RWPE2 (cell line): Measurements from ENCODE around the gene CLEC2D.
"Not testable (repeated sequence)": the region's sequence is repeated elsewhere in the genome, so short reads cannot be mapped to it uniquely, and the experiment has no call there.

Source experiments
- ATAC-seq: fragments of 200-7000 bp; cut with Tn5 transposase; 3 replicates; pipeline ENCODE4 v1.9.1; 2021; ENCODE audit warnings: low read depth
- DNase-seq: peaks from one replicate; pipeline ENCODE4 v3.0.0-alpha.2; 2020; ENCODE audit warnings: low spot score
- H3K27ac ChIP-seq: fragments of 450-650 bp; 2 replicates; pipeline ENCODE4 v1.5.1; 2017; ENCODE audit warnings: mild to moderate bottlenecking; ENCODE audit not compliant: poor library complexity, severe bottlenecking
- H3K27me3 ChIP-seq: fragments of 250-450 bp; sonication (Bioruptor Pico); 2 replicates; pipeline ENCODE4 v1.5.1; 2021; ENCODE audit warnings: mild to moderate bottlenecking, moderate library complexity; ENCODE audit not compliant: insufficient read depth, poor library complexity, severe bottlenecking
- H3K36me3 ChIP-seq: fragments of 250-450 bp; sonication (Bioruptor Pico); 2 replicates; pipeline ENCODE4 v1.5.1; 2020; ENCODE audit warnings: low read depth, mild to moderate bottlenecking, moderate library complexity
- H3K4me1 ChIP-seq: fragments of 250-450 bp; sonication (Bioruptor Pico); 2 replicates; pipeline ENCODE4 v1.5.1; 2021; ENCODE audit warnings: mild to moderate bottlenecking, moderate library complexity; ENCODE audit not compliant: insufficient read depth, poor library complexity, severe bottlenecking
- H3K4me3 ChIP-seq: fragments of 250-450 bp; sonication (Bioruptor Pico); 2 replicates; pipeline ENCODE4 v1.5.1; 2021; ENCODE audit warnings: mild to moderate bottlenecking, moderate library complexity; ENCODE audit not compliant: severe bottlenecking
- H3K9me3 ChIP-seq: fragments of 250-450 bp; sonication (Bioruptor Pico); 2 replicates; pipeline ENCODE4 v1.5.1; 2021; ENCODE audit warnings: mild to moderate bottlenecking, moderate library complexity; ENCODE audit not compliant: severe bottlenecking
- TF ChIP-seq, protein P1 (sequence below): fragments of 450-650 bp; IDR thresholded peaks from one replicate; pipeline ENCODE4 v1.5.1; 2017; ENCODE audit warnings: mild to moderate bottlenecking, moderate library complexity; ENCODE audit not compliant: poor library complexity, severe bottlenecking

The CLEC2D gene

DNA sequence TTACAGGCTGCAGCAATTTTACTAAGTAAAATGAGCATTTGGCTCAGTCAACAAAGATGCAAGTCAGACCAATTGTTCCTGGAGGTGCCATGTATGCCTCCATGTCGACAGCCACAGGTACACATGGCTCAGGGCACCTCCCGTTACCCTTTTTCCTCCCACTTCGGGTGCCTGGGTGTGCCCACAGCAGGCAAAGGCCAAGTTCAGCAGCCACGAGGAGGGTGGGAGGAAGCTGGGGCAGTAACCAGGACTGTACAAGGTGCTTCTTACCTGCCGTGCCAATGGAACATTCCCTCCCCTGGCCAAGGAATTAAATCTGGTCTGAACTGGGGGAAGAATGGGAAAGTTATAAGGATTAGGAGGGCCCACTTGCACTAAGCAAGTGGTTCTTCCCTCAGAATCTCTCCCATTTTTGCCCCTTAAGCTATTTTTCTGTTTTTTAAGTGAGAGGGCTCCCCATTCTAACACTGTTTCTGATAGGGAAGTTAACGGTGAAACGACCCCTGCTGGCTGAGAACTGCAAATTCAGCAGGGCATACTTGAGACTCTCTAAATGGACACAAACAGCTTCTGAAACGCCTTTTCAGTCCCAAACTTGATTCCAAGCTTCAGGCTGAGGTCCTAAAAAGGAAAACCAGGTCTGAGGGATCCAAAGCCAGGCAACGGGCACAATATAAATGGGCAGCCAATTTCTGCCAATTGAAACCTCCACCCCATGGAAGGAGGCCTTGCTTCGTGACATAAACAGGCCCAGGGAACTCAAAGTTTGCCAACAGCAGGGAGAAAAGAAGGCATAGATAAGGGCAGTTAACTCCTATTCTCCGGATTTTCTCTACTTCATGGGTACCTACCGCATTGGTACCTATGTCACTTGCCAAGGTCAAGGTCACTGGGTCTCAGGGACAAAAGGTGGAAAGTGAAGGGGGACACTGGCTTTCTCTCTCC is 38.6 kb downstream of the CLEC2D start:
- Histone ChIP-seq H3K9me3 (no peaks in the 10 kb centered on the region), H3K4me1 (no peaks in the 10 kb centered on the region), H3K27me3 (no peaks in the 10 kb centered on the region), H3K36me3 (no peaks in the 10 kb centered on the region), H3K4me3 (no peak overlapping the region), H3K27ac (no peak overlapping the region)
- TF ChIP-seq, protein P1, sequence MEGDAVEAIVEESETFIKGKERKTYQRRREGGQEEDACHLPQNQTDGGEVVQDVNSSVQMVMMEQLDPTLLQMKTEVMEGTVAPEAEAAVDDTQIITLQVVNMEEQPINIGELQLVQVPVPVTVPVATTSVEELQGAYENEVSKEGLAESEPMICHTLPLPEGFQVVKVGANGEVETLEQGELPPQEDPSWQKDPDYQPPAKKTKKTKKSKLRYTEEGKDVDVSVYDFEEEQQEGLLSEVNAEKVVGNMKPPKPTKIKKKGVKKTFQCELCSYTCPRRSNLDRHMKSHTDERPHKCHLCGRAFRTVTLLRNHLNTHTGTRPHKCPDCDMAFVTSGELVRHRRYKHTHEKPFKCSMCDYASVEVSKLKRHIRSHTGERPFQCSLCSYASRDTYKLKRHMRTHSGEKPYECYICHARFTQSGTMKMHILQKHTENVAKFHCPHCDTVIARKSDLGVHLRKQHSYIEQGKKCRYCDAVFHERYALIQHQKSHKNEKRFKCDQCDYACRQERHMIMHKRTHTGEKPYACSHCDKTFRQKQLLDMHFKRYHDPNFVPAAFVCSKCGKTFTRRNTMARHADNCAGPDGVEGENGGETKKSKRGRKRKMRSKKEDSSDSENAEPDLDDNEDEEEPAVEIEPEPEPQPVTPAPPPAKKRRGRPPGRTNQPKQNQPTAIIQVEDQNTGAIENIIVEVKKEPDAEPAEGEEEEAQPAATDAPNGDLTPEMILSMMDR = peak; percentile 56
- no peak for ATAC-seq
- DNase-seq = no peak

DNA sequence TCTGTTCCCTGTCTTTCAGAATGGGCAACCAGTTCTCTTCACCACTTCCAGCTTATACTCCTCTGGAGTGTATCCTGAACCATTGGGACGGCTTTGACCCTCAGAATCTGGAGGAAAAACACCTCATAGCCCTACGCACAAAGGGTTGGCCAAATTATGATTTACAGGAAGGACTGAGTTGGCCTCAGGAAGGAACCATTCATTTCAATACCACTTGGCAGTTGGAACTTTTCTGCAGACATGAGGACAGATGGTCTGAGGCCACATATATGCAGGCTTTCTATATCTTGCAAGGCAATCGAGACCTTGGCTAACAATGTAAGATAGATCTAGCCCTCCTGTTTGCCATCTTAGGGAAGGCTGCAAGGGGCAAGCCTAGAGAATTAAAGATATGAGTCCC is 39.3 kb downstream of the CLEC2D start:
- no peaks in the 10 kb centered on the region for H3K27me3 ChIP-seq
- no peak overlapping the region for H3K4me3 ChIP-seq
- ATAC-seq (no peak), DNase-seq (no peak)
- H3K27ac ChIP-seq = no peak overlapping the region
- H3K4me1 ChIP-seq = no peaks in the 10 kb centered on the region
- no peaks in the 10 kb centered on the region for H3K36me3 ChIP-seq
- H3K9me3 ChIP-seq = no peaks in the 10 kb centered on the region
- TF ChIP-seq, protein P1 = no peak

DNA sequence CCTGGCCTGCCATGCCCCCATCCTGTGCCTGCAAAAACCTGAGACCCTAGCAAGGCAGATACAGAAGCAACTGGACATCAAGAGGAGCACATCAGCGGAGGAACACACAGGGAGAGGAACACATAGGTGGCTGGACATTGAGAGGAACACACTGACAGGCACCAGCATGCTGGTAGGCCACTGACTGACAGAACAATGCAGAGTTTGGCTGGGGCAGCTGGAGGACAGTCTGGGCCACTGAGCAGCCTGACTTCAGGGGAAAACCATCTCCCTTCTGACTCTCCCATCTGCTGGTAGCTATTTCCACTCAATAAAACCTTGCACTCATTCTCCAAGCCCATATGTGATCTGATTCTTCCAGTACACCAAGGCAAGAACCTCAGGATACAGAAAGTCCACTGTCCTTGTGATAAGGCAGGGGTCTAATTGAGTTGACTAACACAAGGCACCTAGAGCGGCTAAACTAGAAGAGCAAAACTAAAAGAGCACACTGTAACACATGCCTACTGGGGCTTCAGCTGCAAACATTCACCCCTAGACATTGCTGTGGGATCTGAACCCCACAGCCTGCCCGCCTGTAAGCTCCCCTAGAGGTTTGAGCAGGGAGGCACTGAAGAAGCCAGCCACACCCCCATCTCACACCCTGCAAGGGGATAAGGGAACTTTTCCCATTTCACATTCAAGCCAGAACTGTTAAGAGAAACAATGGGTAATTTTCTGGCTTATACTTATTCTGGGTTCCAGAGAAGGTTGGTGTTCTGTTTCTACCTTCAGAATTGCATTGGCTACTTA is 41.3 kb downstream of the CLEC2D start:
- no peaks in the 10 kb centered on the region for H3K9me3 ChIP-seq
- H3K27ac ChIP-seq = no peak overlapping the region
- TF ChIP-seq, protein P1 = no peak
- no peaks in the 10 kb centered on the region for H3K36me3 ChIP-seq
- H3K4me3 ChIP-seq = no peak overlapping the region
- DNase-seq = no peak
- H3K4me1 ChIP-seq = no peaks in the 10 kb centered on the region
- H3K27me3 ChIP-seq = no peaks in the 10 kb centered on the region
- ATAC-seq = no peak

DNA sequence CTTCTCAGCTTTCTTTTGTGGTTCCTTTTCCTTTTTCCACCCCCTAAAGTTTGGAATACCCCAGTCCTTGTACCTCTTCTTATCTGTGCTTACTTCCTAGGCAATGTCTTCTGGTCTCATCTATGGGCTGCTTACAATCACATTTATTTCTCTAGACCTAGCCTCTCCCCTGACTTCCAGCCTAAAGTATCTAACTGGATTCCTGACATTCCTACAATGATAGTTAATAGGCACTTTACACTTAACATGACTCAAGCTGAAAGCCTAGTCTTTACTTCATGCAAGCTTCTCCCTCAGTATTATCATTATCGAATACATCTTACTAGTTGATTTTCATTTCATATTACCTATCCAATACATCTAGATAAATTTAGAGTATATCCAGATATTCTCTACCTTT is 42.2 kb downstream of the CLEC2D start:
- TF ChIP-seq, protein P1 = no peak
- H3K27me3 ChIP-seq = no peaks in the 10 kb centered on the region
- H3K9me3 ChIP-seq = no peaks in the 10 kb centered on the region
- no peaks in the 10 kb centered on the region for H3K4me1 ChIP-seq
- ATAC-seq (no peak), DNase-seq (no peak)
- no peak overlapping the region for H3K27ac ChIP-seq
- H3K36me3 ChIP-seq = no peaks in the 10 kb centered on the region
- no peak overlapping the region for H3K4me3 ChIP-seq

DNA sequence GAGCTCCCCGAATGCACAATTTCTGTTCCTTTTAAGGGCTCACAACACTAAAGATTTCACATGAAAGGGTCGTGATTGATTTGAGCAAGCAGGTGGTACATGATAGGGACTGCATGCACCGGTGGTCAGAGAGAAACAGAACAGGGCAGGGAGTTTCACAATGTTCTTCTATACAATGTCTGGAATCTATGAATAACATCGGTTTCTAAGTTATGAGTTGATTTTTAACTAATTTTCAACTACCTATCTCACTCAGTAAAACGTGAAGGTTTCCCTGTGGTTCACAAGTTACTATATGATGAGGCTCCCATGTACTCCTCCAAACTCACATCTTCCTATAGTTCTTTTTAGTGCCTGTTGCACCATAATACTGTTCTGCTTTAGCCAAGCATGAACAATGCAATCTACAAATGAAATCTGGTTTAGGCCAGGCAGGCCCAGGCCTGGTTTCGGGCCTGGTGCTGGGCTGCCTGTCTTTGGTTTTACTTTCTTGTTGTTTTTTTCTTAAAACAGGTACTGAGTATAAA is 43.6 kb downstream of the CLEC2D start:
- DNase-seq, H3K27me3 ChIP-seq, H3K27ac ChIP-seq, H3K36me3 ChIP-seq, H3K9me3 ChIP-seq, ATAC-seq, H3K4me1 ChIP-seq, H3K4me3 ChIP-seq: not testable (repeated sequence)
